Measurements from ENCODE around the gene SERAC1.
"Not testable (repeated sequence)": the region's sequence is repeated elsewhere in the genome, so short reads cannot be mapped to it uniquely, and the experiment has no call there.

Gene SERAC1

DNA sequence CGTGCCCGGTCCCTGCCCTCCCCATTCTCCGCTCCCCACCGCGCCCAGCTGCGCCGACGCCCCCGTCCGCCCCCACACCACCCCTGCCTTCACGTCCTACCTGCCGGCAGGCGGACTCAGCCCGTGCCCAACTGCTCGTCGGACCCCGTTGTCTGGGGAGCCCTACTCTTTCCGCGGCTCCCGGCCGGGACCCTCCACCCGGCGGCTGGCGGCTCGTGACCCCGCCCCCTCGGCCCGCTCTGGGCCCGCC is at the start of gene SERAC1:
SERAC1 (minus strand) TSS at position 223 of the 250 bp plus-strand sequence. CDS start 9,899 bp downstream, outside the sequence.
- no peak for DNase-seq

DNA sequence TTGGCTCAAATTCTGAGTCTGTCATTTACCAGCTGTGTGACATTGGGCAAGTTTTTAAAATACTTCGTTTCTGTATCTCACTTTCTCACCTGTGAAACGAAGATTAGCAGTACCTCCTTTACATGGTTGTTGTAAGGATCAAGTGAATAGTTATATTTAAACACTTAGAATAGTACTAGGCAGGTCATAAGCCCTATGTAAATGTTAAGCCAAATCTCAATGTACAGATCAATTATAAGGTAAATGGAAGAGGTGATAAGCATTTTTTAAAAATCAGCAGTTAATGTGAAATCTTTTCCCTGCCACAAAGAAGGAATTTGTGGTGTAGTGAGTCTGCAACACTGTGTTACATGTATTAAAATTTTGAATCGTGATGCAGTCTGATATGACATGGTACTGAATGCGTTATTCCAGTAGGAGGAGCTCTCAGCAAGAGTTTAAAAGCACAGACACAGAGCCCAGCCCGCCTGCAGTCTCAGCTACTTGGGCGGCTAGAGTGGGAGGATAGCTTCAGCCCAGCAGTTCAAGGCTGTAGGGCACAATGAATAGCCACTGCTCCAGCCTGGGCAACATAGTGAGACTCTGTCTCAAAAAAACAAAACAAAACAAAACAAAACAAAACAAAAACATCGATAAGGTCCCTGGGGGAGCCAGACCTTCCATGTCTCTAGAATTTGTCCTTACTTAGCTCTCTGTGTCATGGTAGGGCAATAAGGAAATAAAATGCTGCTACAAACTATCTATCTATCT is 46.0 kb upstream of the SERAC1 start:
- peak; percentile 9 to 63 (median 14) for DNase-seq

DNA sequence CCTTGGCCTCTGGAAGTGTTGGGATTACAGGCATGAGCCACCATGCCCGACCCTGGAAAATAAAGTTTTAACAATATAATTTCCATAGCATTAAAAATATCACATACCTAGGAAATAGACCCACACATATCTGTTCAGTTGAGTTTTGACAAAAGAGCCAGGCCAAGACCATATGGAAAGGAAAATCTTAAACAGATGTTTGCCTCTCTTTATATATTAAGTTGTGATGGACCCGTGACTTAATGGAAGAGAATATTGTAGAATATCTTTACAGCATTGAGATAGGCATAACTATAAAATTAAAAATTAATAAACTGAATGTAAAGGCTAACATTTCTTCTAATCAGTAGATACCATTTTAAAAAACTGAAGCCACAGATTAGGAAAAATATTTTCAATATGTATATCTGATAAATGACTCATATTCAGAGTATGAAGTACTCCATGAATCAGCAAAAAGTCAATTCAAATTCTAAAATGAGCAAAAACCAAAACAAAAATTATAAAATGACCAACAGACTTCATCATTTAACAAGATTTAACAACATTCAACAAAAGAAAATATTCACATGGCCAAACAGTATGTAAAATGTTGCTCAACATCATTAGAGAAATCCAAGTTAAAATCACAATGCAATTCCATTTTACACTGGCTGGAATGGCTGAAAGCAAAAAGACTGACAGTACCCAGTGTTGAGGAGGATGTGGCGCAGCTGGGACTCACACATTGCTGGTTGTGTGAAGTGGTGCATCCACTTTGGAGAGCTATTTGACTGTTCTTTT is 43.4 kb upstream of the SERAC1 start:
- DNase-seq, result no peak

DNA sequence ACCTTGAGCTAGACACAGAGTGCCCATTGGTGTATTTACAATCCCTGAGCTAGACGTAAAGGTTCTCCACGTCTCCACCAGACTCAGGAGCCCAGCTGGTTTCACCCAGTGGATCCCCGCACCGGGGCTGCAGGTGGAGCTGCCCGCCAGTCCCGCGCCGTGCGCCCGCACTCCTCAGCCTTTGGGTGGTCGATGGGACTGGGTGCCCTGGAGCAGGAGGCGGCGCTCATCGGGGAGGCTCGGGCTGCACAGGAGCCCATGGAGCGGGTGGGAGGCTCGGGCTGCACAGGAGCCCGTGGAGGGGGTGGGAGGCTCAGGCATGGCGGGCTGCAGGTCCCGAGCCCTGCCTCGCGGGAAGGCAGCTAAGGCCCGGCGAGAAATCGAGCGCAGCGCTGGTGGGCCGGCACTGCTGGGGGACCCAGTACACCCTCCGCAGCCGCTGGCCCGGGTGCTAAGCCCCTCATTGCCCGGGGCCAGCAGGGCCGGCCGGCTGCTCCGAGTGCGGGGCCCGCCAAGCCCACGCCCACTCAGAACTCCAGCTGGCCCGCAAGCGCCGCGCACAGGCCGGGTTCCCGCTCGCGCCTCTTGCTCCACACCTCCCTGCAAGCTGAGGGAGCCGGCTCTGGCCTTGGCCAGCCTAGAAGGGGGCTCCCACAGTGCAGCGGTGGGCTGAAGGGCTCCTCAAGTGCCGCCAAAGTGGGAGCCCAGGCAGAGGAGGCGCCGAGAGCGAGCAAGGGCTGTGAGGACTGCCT is 41.7 kb upstream of the SERAC1 start:
- DNase-seq, result not testable (repeated sequence)

DNA sequence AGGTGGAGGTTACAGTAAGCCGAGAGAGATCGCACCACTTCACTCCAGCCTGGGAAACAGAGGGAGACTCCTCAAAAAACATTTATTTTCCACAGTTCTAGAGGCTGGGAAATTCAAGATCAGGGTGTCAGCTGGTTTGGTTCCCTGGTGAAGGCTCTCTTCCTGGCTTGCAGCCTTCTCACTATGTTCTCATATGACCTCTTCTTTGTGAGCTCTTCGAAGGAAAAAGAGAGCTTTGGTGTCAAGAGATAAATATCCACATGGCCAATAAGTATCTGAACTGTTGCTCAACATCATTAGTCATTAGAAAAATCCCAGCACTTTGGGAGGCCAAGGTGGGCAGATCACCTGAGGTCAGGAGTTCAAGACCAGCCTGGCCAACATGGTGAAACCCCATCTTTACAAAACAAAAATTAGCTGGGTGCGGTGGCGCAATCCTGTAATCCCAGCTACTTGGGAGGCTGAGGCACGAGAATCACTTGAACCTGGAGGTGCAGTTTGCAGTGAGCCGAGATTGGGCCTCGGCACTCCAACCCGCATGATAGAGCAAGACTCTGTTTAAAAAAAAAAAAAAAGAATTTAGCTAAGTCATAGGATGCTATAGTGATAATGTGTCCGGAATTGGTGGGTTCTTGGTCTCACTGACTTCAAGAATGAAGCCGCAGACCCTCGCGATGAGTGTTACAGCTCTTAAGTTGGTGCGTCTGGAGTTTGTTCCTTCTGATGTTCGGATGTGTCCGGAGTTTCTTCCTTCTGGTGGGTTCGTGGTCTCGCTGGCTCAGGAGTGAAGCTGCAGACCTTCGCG is 40.4 kb upstream of the SERAC1 start:
- DNase-seq, result not testable (repeated sequence)

DNA sequence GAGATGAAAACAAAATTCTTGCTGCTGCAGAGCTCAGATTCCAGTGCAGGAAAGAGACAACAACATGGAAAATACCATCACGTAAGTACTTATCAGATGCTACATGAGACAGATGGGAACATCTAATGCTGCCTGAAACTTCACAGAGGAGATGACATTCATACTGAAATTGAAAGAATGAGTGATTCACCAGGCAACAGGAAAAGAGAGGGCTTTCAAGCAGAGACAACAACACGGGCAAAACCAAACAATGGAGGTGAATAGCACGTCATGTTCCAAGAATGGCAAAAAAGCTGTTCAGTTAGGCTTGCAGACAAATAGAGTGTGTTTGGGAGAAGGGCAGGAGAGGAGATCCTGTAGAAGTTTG is 39.3 kb upstream of the SERAC1 start:
- peak in 1 of 6 experiments; percentile 4 for DNase-seq

DNA sequence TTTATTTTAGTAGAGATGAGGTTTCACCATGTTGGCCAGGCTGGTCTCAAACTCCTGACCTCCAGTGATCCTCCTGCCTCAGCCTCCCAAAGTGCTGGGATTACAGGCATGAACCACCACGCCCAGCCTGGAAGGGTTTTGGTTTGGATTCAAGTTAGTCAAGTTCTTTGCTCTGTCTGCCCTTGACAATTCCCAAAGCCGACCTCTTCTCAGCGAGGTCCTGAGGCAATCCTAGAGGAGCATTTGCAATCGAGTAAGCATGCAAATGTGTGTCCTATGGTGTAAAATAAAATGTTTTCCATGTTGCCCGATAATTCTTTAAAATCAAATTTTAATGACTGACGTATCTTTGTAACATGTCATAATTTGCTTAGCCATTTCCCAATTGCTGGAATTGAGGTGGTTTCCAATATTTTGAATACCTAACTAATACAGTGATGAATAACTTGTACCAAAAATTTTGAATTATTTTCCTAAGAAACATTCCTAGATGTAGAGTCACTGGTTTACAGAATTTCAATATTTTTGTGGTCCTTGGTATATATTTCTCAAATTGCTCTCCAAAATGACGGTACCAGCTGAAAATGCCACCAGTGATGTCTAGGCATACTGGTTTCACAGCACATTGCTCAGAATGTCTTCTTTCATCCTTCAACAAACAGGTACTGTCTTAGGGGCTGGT is 38.8 kb upstream of the SERAC1 start:
- no peak for DNase-seq

DNA sequence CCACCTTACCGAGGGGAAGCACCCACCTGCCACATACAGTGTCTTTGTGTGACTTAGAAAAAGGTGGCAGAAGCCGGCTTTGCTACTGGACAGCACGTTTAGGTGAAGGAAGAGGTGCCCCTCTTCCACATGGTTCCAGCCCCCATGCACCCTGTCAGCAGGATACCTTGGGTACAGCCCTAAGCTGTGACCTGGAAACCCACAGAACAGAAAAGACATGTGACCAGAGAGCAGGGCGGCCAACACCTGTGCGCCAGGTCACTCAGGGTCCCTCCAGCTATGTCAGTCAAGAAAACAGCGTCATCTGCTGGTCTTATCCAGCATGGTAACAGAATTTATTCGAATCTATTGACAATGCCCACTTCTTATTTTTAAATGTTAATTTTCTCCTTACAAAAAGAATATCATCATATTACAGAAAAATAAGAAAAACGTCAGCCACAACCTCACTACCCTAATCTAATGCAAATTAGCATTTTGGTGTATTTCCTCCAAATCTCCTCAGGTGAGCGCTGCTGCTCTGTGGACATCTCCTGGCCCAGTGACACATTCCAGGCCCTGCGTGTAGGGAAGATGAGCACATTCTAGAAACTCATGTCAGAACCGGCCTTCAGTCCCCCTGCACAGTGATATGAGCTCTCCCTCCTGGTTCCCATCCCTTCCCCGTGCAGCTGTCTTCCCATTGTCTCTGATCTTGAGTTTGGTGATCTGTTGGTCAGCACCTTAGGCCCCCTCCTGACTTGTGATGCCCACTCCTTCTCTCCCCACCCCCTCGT is 37.3 kb upstream of the SERAC1 start:
- no peak for DNase-seq

DNA sequence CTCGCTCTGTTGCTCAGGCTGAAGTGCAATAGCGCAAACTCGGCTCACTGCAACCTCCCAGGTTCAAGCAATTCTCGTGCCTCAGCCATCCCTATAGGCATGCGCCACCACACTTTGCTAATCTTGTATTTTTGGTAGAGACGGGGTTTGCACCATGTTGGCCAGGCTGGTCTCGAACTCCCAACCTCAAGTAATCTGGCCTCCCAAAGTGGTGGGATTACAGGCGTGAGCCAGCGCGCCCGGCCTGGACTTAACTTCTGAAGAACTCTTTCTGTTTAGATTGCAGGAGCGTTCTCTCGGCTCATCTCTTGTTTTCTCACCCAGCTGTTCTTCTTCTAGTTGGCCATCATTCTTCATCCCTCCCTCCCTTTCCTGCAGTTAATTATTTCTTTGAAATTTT is 30.4 kb upstream of the SERAC1 start:
- no peak for DNase-seq

DNA sequence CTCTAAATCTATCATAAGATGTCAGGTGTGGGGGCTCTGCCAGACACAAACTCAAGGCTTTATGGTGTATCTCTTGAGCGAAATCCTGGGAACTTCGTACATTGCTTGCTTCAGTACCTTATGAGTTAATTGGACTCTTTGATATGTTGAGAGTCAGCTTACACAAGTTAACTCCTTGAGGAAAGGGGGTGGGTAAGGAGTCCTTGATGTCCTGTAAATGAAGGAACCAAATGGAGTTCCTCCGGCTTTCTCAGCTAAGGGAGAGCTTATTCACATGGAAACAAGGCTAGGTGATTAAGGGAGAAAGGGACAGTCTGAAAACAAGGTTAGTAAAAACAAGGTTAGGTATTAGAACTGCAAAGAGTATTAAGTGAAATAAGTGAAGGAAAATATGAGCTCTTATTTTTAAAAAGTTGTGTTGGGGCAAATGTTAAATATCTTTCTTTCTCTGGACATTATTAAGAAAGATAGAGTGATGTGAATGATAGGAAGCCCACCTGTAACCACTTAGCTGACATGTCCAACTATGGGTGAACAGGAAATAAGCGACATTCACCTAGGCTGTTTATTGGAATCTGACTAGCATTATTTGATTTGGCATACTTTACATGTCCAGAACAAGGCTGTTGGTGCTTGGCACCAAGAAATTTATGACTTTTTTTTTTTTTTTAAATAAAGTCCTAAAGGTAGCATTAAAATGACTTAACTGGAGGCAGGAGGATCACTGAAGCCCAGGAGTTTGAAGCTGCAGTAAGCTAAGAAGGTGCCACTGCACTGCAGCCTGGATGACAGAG is 26.6 kb upstream of the SERAC1 start:
- DNase-seq, result no peak

DNA sequence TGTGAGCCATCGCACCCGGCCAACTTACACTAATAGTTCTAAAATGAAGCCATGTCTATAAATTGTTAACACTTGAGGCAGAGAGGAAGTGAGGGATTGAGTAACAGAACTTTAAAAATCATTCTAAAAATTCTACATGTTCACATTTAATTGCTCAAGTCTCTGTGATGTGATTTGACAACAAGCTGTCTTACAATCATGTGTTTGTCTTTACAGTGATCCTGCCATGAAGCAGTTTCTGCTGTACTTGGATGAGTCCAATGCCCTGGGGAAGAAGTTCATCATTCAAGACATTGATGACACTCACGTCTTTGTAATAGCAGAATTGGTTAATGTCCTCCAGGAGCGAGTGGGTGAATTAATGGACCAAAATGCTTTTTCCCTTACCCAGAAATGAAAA is 23.7 kb upstream of the SERAC1 start:
- no peak for DNase-seq

DNA sequence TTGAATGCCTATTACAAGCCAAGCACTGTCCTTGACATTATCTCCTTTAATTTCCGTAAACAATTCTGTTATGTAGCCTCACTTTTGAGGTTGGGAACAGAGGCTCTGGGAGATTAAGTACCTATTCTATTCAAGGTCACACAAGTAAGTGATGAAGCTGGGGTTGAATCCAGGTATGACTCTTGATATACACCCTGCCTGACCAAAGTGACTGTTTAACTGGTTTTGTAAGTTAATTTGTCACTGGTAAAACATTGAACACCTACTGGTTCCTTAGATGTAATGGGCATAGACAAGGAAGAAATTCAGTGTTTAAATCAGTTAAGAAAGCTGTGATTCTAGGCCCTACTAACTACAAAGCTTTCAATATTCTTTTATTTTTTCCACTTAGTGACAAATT is 23.0 kb upstream of the SERAC1 start:
- no peak for DNase-seq

DNA sequence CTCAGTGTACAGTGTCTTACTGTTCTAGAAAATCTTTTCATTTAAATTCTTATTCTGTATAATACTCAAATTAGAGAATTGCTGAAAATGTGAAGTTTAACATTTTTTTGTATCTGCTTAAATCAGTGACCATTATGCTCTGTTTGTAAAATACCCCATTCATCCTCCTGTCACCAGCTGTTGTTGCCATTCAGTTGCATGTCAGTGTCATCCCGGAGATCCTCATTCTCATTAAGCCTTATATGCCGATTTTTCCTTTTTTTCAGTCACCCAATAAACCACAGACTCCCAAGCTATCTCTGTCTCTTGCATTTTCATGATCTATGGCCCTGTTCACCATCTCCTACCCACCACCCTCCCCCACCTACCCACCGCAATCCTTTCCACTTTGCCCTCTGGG is 20.5 kb upstream of the SERAC1 start:
- DNase-seq, result no peak

DNA sequence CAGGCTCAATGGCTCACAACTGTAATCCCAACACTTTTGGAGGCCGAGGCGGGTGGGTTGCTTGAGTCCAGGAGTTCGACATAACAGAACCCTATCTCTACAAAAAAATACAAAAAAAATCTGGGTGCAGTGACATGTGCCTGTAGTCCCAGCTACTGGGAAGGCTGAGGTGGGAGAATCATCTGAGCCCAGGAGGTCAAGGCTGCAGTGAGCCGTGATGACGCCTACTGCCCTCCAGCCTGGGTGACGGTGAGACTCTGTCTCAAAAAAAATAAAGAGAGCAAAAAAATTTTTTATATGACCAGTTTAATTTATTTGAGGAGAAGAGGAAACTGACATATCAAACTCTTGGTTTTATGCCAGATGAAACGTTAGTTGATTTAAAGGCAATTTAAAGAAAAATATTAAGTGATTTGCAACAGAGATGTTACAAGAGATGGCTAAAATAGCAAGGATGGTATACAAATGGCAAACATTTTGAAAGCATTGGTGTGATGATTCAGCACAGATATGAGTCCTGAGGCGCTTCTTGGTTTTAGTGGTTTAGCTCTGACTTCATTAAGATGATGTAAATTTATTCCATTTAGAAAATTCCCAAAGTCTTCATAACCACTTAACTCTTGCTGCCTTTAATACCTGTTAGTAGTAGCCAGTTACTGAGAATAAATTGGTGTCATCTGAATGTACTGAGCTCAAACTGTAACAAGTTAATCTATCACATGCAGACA is 17.8 kb upstream of the SERAC1 start:
- no peak for DNase-seq

DNA sequence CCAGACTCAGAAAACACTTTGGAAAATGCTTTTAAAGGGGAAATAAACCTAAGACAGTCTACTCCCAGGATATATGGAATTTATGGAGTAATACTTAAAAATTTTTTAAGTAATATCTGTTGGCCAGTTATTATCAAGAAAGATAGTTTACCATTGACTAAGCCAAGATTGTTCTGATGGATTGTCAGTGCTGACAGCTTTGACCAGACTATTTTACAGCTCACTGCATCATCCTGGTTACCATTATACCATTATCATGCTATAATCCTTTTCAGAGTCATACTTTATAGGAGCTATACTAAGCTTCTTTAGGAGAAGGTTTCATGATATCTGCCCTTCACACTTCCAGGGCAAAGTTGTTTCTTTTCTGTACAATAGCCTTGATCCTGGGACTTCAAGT is 16.5 kb upstream of the SERAC1 start:
- DNase-seq, result no peak

DNA sequence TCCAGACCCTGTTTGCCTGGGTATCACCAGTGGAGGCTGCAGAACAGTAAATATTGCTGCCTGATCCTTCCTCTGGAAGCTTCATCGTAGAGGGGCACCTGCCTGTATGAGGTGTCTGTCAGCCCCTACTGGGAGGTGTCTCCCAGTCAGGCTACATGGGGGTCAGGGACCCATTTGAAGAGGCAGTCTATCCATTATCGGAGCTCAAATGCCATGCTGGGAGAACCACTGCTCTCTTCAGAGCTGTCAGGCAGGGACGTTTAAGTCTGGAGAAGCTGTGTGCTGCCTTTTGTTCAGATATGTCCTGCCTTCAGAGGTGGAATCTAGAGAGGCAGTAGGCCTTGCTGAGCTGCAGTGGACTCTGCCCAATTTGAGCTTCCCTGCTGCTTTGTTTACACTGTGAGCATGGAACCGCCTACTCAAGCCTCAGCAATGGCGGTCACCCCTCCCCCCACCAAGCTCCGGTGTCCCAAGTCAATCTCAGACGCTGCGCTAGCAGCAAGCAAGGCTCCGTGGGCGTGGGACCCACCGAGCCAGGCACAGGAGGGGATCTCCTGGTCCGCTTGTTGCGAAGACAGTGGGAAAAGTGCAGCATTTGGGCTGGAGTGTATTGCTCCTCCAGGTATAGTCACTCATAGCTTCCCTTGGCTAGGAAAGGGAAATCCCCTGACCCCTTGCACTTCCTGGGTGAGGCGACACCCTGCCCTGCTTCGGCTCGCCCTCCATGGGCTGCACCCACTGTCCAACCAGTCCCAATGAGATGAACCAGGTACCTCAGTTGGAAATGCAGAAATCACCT is 15.3 kb upstream of the SERAC1 start:
- not testable (repeated sequence) for DNase-seq

DNA sequence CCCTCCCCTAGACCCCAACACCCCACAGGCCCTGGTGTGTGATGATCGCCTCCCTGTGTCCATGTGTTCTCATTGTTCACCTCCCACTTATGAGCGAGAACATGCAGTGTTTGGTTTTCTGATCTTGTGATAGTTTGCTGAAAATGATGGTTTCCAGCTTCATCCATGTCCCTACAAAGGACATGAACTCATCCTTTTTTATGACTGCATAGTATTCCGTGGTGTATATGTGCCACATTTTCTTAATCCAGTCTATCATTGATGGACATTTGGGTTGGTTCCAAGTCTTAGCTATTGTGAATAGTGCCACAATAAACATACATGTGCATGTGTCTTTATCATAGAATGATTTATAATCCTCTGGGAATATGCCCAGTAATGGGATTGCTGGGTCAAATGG is 9.7 kb upstream of the SERAC1 start:
- not testable (repeated sequence) for DNase-seq

DNA sequence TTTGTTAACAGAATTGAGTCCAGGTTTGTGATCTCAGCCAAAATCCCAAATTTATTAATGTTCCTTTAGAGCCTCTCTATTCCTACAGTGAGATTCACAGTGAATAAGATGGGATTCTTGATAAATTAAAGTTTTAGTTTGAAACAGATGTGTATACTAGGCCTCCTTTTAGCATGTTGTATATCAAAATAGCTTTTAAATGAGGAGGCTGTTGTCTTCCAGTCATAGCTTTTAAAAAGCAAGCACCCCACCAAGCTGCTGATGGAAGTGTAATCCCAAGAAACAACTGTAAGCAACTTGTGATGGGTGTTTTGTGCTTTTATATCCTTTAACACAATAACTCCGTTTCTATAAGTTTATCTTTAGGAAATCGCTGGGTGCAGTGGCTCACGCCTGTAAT is 7.0 kb upstream of the SERAC1 start:
- no peak for DNase-seq

DNA sequence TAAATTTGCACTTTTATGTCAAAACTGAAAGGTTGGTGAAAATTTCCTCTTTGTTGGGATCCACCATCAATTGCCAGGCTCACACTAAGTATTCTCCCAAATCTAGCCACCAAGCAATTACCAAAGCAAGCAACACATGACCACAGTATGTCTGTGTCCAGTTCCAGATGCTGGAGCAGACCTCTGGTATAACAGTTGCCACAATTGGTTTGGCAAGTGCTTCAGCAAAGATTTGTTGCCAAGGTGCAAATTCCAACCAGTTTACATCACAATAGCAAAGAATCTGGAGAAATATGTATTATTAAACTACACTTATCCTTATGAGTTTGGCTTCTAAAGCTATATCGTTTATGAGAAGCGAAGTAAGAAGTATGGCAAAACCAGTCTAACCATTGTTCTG is 6.5 kb upstream of the SERAC1 start:
- no peak for DNase-seq
